ENCODE results near the gene NISCH.

DNA sequence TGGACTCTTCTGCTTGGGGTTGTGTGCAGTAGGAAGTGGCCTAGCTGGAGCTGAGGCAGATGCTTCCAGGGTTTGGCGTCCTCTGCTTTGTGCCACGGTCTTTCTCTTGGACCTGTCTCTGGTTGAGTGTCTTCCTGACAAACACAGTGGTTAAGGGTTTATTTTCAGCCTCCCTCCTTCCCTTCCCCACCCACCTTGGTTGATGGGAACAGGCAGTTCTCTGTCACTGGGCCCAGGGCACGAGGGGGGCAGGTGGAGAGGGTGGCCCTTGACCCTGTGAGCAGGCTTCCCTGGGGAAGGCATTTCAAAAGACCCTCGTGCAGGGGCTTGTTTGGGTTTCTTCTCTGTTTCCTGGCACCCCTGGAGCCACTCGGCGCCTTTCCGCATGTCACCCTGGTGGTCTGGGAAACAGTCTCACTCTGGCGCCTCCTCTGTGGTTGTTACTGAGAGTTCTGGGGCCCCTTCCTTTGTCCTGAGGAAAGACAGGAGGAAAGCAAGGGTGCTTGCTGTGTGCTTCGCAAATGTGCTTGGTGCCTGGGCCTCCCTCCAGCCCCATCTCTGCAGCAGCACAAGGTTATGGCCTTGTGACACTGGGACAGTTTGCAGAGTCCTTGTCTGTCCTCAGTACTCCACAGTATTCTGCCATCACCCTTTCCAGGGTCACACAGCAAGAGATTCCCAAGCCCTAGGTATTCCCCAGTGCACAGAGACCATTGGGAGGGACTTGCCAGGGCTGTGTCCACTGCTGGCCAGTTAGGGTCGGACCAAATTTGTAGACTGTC is 29.5 kb downstream of the NISCH start:
- no peak for TF ChIP-seq EZH2phosphoT487 (IDR thresholded peaks at IDR 0.05; ENCODE audit: low read depth)
- TF ChIP-seq, protein P1, sequence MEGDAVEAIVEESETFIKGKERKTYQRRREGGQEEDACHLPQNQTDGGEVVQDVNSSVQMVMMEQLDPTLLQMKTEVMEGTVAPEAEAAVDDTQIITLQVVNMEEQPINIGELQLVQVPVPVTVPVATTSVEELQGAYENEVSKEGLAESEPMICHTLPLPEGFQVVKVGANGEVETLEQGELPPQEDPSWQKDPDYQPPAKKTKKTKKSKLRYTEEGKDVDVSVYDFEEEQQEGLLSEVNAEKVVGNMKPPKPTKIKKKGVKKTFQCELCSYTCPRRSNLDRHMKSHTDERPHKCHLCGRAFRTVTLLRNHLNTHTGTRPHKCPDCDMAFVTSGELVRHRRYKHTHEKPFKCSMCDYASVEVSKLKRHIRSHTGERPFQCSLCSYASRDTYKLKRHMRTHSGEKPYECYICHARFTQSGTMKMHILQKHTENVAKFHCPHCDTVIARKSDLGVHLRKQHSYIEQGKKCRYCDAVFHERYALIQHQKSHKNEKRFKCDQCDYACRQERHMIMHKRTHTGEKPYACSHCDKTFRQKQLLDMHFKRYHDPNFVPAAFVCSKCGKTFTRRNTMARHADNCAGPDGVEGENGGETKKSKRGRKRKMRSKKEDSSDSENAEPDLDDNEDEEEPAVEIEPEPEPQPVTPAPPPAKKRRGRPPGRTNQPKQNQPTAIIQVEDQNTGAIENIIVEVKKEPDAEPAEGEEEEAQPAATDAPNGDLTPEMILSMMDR (IDR thresholded peaks at IDR 0.05; ENCODE audit: low read depth, low read length), result no peak

Data from OCI-LY3 (cell line).